Right forelimb (tissue), 1 donor: ENCODE data around the gene KLF2.
"Not testable (repeated sequence)": the region's sequence is repeated elsewhere in the genome, so short reads cannot be mapped to it uniquely, and the experiment has no call there.

ENCODE experiments used
- DNase-seq: peaks from one replicate; pipeline ENCODE4 v3.0.0-alpha.2; 2018

KLF2 gene

DNA sequence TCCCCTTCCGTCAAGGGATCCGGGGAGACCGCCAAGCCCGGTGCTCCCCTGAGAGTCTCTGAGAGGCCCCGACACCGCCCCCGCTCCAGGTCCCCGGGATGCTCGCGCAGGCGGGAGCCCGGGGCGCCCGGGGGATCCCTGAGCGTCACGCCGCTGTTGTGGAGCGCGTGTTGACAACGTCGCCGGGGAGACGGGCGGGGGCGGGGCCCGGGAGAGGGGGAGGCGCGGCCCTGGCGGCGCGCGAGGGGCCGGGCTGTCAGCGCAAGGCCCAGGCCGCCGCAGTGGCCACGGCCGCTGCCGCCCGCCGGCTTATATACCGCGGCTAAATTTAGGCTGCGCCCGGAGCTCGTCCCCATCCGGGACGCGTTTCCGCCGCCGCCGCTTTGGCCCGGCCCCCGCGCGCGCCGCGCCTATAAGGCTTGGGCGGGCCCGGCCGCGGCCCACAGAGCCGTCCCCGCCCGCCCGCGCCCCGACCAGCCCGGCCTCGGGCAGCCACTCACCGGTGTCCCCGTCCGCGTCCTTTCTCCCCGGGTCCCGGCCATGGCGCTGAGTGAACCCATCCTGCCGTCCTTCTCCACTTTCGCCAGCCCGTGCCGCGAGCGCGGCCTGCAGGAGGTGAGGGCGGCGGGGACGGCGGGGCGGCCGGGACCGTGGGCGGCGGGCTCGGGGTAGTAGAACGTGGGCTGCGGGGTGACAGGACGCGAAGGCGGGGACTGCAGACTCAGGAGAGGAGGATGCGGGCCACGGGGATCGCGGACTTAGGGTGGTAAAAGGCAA, at the start of gene KLF2:
TSS of gene KLF2 (plus strand) at position 443 of the 777 bp plus-strand sequence. CDS start at position 541, 98 bp downstream.
- DNase-seq, result peak; percentile 98

DNA sequence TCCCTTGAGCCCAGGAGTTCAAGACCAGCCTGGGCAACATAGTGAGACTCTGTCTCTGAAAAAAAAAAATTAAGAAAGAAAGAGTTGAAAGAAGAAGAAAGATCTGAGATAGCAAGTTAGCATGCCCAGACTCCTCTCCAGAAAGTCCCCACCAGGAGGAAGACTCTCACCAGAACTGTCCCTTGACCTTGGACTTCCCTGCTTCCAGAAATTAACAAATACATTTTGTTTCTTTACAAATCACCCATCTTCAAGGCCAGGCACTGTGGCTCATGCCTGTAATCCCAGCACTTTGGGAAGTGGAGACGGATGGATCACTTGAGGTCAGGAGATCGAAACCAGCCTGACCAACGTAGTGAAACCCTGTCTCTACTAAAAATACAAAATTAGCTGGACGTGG, 44.3 kb upstream of the KLF2 start:
- DNase-seq, result no peak

DNA sequence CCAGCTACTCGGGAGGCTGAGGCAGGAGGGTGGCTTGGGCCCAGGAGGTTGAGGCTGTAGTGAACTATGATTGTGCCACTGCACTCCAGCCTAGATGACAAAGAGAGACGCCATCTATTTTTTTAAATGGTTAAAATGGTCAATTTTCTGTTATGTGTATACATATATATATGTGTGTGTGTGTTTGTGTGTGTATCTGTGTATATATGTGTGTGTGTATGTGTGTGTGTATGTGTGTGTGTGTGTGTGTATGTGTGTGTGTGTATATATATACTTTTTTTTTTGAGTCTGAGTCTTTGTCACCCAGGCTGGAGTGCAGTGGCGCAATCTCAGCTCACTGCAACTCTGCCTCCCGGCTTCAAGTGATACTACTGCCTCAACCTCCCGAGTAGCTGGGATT, 42.9 kb upstream of the KLF2 start:
- no peak for DNase-seq

- peak; percentile 92 for DNase-seq
Measured at GRCh38 chr19:16283210-16284061, 41.2 kb upstream of the KLF2 start.

DNA sequence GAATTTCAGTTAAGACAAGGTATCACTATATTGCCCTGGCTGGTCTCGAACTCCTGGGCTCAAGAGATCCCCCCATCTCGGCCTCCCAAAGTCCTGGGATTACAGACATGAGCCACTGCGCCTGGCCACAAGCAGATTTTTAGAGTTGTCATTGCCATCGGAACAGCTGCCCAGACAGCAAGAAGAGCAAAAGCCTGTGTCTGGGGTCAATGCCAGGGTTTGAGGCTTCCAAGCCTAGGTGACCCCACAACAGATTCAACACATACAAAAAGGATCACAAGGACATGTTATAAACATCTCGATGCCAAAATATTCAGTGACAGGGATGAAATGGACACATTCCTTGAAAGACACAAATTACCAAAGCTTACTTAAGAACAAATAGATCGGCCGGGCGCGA, 40.1 kb upstream of the KLF2 start:
- DNase-seq, result no peak

GRCh38 chr19:16285079-16285478, 39.5 kb upstream of the KLF2 start:
- not testable (repeated sequence) for DNase-seq

DNA sequence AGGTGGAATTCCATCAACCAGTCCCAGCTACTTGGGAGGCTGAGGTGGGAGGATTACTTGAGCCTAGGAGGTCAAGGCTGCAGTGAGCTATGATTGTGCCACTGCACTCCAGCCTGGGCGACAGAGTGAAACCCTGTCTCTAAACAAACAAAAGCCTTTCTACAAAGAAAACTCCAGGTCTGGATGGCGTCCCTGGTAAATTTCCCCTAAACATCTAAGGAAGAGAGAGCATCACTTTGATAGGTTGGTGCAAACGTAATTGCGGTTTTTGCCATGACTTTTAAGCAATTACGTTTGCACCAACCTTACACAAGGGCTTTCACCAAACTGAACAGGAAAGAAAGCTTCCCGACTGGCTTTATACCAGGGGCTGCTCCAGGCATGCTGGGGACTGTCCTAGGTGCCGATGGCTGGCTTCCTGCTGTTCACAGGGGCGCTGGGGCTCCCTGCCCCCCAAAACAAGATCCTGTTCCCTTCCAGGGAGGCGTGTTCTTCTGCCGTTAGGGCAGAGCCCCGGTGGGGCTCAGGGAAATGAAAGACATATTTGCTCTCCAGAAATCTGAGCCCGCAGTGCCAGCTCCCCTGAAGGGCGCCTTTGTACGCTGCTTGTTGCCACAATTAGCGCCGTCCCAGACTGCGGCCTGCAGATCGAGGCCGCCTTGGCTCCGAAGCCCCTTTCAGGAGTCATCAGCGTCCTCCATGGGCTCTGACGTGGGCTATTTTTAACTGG, 38.7 kb upstream of the KLF2 start:
- peak; percentile 75 for DNase-seq

GRCh38 chr19:16288544-16288943, 36.1 kb upstream of the KLF2 start:
- DNase-seq, result no peak

- no peak for DNase-seq
Measured at GRCh38 chr19:16289594-16289993, 35.0 kb upstream of the KLF2 start.

GRCh38 chr19:16290692-16291091, 33.9 kb upstream of the KLF2 start:
- no peak for DNase-seq

- peak; percentile 89 for DNase-seq
Measured at GRCh38 chr19:16293118-16294091, 31.2 kb upstream of the KLF2 start.

- DNase-seq, result no peak
Measured at GRCh38 chr19:16295057-16295456, 29.6 kb upstream of the KLF2 start.

- DNase-seq, result no peak
Measured at GRCh38 chr19:16296713-16297112, 27.9 kb upstream of the KLF2 start.

DNA sequence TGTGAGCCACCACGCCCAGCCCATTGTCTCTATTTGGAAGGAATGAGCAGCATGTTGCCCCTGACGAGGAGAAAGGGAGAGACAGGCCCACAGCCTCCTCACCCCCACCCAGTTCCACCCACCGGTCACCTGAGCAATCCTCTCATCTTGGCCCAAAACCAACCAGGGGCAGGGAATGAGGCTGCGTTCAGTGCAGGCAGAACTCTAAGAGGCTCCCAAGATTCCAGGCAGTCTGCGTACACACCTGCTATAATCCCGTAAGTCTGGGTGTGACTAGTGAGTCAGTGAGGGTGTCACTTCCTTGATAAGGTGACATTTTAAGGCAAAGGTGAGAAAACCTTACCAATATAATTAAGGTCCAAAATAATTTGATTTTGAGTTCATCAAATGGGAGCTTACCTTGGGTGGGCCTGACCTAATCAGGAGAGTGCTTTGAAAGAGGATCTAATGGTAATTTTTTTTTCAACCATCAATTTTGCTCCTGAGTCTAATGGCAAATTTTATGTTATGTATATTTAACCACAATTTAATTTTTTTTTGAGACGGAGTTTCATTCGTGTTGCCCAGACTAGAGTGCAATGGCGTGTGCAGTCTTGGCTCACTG, 26.9 kb upstream of the KLF2 start:
- DNase-seq, result no peak

- DNase-seq, result no peak
Measured at GRCh38 chr19:16298334-16298733, 26.3 kb upstream of the KLF2 start.

- DNase-seq, result no peak
Measured at GRCh38 chr19:16301999-16302694, 22.5 kb upstream of the KLF2 start.

DNA sequence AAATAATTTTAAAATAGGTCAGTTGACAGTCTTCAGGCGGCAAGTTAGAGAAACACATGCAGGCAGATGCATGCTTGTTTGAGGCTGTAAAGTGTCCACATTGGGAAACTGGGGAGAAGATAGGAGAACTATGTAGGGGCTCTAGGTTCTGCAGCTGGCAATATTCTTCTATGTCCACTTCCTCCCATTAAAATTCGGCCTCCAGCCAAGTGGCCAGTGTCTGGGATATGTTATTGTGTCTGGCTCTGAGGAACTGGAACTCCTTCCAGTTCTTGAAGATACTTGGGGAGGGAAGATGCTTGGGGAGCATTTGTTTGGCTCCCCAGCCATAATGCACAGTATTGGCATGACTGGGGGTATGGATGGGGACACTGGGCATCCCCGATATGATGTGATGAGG, 20.9 kb upstream of the KLF2 start:
- no peak for DNase-seq

DNA sequence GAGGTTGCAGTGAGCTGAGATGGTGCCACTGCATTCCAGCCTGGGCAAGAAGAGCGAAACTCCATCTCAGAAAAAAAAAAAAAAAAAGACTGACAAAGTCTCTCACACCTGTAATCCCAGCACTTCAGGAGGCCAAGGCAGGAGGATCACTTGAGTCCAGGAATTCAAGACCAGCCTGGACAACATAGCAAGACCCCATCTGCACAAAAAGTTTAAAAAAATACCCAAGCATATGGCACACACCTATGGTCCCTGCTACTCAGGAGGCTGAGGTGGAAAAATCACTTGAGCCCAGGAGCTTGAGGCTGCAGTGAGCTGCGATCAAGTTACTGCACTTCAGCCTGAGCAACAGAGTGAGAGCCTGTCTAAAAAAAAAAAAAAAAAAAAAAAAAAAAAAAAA, 20.1 kb upstream of the KLF2 start:
- DNase-seq, result not testable (repeated sequence)

- DNase-seq, result not testable (repeated sequence)
Measured at GRCh38 chr19:16305060-16305459, 19.6 kb upstream of the KLF2 start.

DNA sequence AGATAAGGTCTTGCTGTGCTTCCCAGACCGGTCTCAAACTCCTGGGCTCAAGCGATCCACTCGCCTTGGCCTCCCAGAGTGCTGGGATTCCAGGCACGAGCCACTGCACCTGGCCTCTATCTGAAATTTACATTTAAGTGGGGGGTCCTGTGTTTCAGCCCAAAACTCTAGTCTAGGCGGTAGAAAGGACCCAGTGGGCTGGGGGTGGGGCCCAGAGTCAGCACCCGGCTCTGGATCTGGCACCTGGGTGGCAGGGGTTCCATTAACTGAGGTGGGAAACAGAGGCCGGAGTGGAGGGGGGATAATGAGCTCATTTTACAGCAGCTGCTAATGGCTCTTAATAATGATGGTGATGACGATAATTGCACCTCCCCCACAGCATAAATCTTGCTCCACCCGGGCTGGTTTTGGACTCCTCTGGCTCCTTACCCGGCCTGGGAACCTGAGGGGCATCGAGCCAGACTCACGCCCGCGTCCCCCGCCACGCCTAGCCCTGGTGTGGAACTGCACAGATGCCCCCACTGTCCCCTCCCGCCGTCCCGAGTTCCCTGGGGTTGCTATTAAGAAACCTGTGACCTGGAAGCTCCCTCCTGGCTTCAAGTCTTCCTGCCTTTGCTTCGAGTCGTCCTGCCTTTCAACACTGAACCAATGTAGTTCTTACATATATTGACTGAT, 17.8 kb upstream of the KLF2 start:
- no peak for DNase-seq
